D721Med (cell line): ENCODE measurements around the gene CDCA4.

Experiments
- DNase-seq: peaks from one replicate; pipeline ENCODE4 v3.0.0; 2011; ENCODE audit warnings: low spot score; ENCODE audit not compliant: insufficient read length
- FAIRE-seq: peaks from 2 replicates; lab custom pipeline; 2011; peaks lifted over from hg19 to GRCh38; lab: Jason Lieb, UNC
- CTCF ChIP-seq: IDR thresholded peaks from 2 replicates; pipeline ENCODE4 v1.5.1; 2012; ENCODE audit warnings: mild to moderate bottlenecking, control low read depth; ENCODE audit not compliant: insufficient read depth; ENCODE audit errors: missing control alignments

The CDCA4 gene

GRCh38 chr14:104978746-104979691 lies 41.9 kb downstream of the CDCA4 start:
- DNase-seq (no peak), FAIRE-seq (no peak)
- TF ChIP-seq CTCF = no peak

GRCh38 chr14:104977681-104978653 lies 42.9 kb downstream of the CDCA4 start, which contains the start of gene AHNAK2:
TSS of gene AHNAK2 (minus strand) at chr14:104978374. CDS start at chr14:104978237, 137 bp downstream.
- no peak for TF ChIP-seq CTCF
- FAIRE-seq (no peak), DNase-seq (peak; percentile 51)

- DNase-seq (no peak), FAIRE-seq (no peak)
- no peak for TF ChIP-seq CTCF
These were observed 43.7 kb downstream of the CDCA4 start for GRCh38 chr14:104977008-104977680.

- peak; percentile 65 for DNase-seq
- TF ChIP-seq CTCF = peak; percentile 90
- no peak for FAIRE-seq
These were observed 44.5 kb downstream of the CDCA4 start for GRCh38 chr14:104976198-104977007.

GRCh38 chr14:104975481-104976197 lies 45.2 kb downstream of the CDCA4 start:
- DNase-seq (no peak), FAIRE-seq (no peak)
- TF ChIP-seq CTCF = peak; percentile 44
